NCI-H146 treated with DMSO at 0.1 percent for 48 hours (cell line): ENCODE measurements around the gene PRRX2.
"Not testable (repeated sequence)": the region's sequence is repeated elsewhere in the genome, so short reads cannot be mapped to it uniquely, and the experiment has no call there.

Source experiments
- DNase-seq: peaks from one replicate; lab custom pipeline; 2025; ENCODE audit not compliant: unreplicated experiment; lab: John Stamatoyannopoulos, UW

Gene PRRX2

GRCh38 chr9:129755151-129755550 lies 89.7 kb downstream of the PRRX2 start:
- DNase-seq: no peak

- DNase-seq: no peak
Observed at GRCh38 chr9:129756191-129756590, 90.7 kb downstream of the PRRX2 start.

GRCh38 chr9:129757045-129757444 lies 91.6 kb downstream of the PRRX2 start:
- no peak for DNase-seq

GRCh38 chr9:129759319-129759718 lies 93.9 kb downstream of the PRRX2 start:
- no peak for DNase-seq

GRCh38 chr9:129759804-129760502 lies 94.5 kb downstream of the PRRX2 start:
- DNase-seq: no peak

- not testable (repeated sequence) for DNase-seq
Observed at GRCh38 chr9:129760784-129761183, 95.3 kb downstream of the PRRX2 start.

- DNase-seq: no peak
Observed at GRCh38 chr9:129761293-129761900, 96.0 kb downstream of the PRRX2 start.

- DNase-seq: no peak
Observed at GRCh38 chr9:129761901-129762369, 96.5 kb downstream of the PRRX2 start.

GRCh38 chr9:129762370-129762984 lies 97.0 kb downstream of the PRRX2 start:
- DNase-seq: not testable (repeated sequence)

GRCh38 chr9:129762985-129763926 lies 97.8 kb downstream of the PRRX2 start:
- DNase-seq: no peak

GRCh38 chr9:129765764-129766317 lies 100.4 kb downstream of the PRRX2 start:
- DNase-seq: no peak

GRCh38 chr9:129768486-129768885 lies 103.0 kb downstream of the PRRX2 start:
- DNase-seq: no peak

GRCh38 chr9:129769669-129770068 lies 104.2 kb downstream of the PRRX2 start:
- DNase-seq: no peak

GRCh38 chr9:129770741-129771140 lies 105.3 kb downstream of the PRRX2 start:
- no peak for DNase-seq
